ENCODE data around the gene WAPL.

Gene WAPL

GRCh38 chr10:86524225-86524962, 2.8 kb upstream of the WAPL start:
- DNase-seq (ENCODE audit: low read depth): no peak

GRCh38 chr10:86523348-86523747, 1.8 kb upstream of the WAPL start:
- DNase-seq (ENCODE audit: low read depth): no peak

- DNase-seq (ENCODE audit: low read depth): no peak
Observed at GRCh38 chr10:86522510-86522855, 891 bp upstream of the WAPL start.

- peak; percentile 49 for DNase-seq (ENCODE audit: low read depth)
Observed at GRCh38 chr10:86520871-86521677, 518 bp downstream of the WAPL start.

GRCh38 chr10:86518781-86519180, 2.8 kb downstream of the WAPL start:
- DNase-seq (ENCODE audit: low read depth): no peak

- no peak for DNase-seq (ENCODE audit: low read depth)
Observed at GRCh38 chr10:86512137-86512536, 9.5 kb downstream of the WAPL start.

GRCh38 chr10:86511027-86511865, 10.3 kb downstream of the WAPL start:
- DNase-seq (ENCODE audit: low read depth): no peak

- DNase-seq (ENCODE audit: low read depth): no peak
Observed at GRCh38 chr10:86509145-86509544, 12.4 kb downstream of the WAPL start.

GRCh38 chr10:86508217-86508616, 13.4 kb downstream of the WAPL start:
- no peak for DNase-seq (ENCODE audit: low read depth)

GRCh38 chr10:86506499-86506898, 15.1 kb downstream of the WAPL start:
- DNase-seq (ENCODE audit: low read depth): no peak

GRCh38 chr10:86506062-86506461, 15.5 kb downstream of the WAPL start:
- no peak for DNase-seq (ENCODE audit: low read depth)

GRCh38 chr10:86504510-86504909, 17.1 kb downstream of the WAPL start:
- no peak for DNase-seq (ENCODE audit: low read depth)

GRCh38 chr10:86500846-86501245, 20.7 kb downstream of the WAPL start:
- DNase-seq (ENCODE audit: low read depth): no peak

- no peak for DNase-seq (ENCODE audit: low read depth)
Observed at GRCh38 chr10:86498598-86498997, 23.0 kb downstream of the WAPL start.

- no peak for DNase-seq (ENCODE audit: low read depth)
Observed at GRCh38 chr10:86497621-86498020, 24.0 kb downstream of the WAPL start.

- DNase-seq (ENCODE audit: low read depth): no peak
Observed at GRCh38 chr10:86489960-86490612, 31.5 kb downstream of the WAPL start.

GRCh38 chr10:86489071-86489810, 32.4 kb downstream of the WAPL start:
- DNase-seq (ENCODE audit: low read depth): no peak

- no peak for DNase-seq (ENCODE audit: low read depth)
Observed at GRCh38 chr10:86486856-86487255, 34.7 kb downstream of the WAPL start.

GRCh38 chr10:86483664-86484063, 37.9 kb downstream of the WAPL start:
- DNase-seq (ENCODE audit: low read depth): no peak

- DNase-seq (ENCODE audit: low read depth): no peak
Observed at GRCh38 chr10:86481761-86482160, 39.8 kb downstream of the WAPL start.

GRCh38 chr10:86480571-86480970, 41.0 kb downstream of the WAPL start:
- DNase-seq (ENCODE audit: low read depth): no peak
